VCaP (cell line): ENCODE data around the gene C15orf40.

Experiments
- H3K27ac ChIP-seq: fragments of 450-650 bp; 2 replicates; pipeline ENCODE4 v1.5.1; 2017
- CTCF ChIP-seq: fragments of 450-650 bp; conservative IDR thresholded peaks from 2 replicates; pipeline ENCODE4 v1.5.1; 2017; ENCODE audit warnings: mild to moderate bottlenecking, moderate library complexity

Gene C15orf40

DNA sequence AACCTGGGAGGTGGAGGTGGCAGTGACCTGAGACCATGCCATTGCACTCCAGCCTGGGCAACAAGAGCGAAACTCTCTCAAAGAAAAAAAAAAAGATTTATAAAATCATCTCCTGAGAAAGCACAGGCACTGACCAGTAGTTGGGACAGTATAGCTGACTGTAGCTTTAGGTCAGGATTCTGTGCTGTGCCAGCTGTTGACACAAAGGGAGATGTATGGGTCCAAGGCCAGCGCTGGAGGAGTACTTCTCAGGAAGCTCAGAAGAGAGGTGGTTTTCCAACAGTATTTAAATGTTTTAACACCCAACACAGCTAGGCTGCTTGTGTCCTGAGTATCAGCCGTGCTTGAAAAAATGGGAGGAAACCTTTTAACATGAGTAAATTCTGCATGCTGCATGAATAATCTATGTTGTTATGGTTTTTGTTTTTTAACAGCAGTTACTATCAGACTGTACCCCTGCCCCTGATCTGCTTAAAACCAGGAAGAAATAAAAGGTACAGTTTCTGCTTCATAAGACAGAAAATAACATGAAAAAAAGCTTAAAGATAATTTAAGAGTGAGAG, 18.9 kb downstream of the C15orf40 start:
- no peak for TF ChIP-seq CTCF
- no peak overlapping the region for H3K27ac ChIP-seq

DNA sequence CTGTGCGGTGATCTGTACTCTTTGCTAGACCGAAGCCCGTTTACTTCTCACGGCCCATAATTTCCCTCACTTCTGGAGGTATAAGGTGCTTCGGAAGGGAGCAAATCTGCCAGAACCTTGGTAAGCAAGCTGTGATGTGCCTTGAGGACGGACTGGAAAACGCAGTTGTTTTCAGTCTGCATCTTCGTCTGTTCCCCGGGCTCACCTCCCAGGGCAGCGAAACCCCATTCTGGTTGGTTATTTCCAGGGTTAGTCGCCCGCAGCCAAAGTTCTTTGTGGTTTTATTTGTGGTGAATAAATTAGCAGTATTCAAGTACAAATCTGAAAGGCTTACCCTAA, 25.0 kb downstream of the C15orf40 start:
- peak overlapping the region; percentile 92 for H3K27ac ChIP-seq
- no peak for TF ChIP-seq CTCF

GRCh38 chr15:82985688-82986441, 25.6 kb downstream of the C15orf40 start, which contains the start of gene RAMAC:
Gene RAMAC (plus strand): TSS chr15:82986210. CDS start chr15:82989019, 2,809 bp downstream.
- peak within 1 kb of the TSS; percentile 92 for H3K27ac ChIP-seq
- TF ChIP-seq CTCF = no peak

GRCh38 chr15:82980981-82981380, 30.5 kb downstream of the C15orf40 start:
- no peak overlapping the region for H3K27ac ChIP-seq
- no peak for TF ChIP-seq CTCF

DNA sequence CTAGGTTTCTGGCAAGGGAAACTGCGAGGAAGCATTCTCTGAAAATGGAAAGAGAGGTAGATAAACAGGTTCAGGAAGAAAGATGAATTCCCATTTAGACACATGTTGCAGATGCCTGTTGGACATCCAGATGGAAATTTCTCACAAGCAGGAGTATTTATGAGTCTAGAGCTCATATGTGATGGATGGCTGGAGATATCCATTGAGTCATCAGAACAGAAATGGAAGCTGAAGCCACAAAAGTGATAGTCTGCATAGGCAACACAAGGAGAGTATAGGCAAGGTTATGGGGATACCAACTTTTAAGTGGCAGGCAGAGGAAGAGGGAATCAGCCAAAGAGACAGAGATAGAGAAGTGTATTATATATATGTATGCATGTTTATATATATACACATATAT, 31.7 kb downstream of the C15orf40 start:
- no peak for TF ChIP-seq CTCF
- H3K27ac ChIP-seq = no peak overlapping the region

GRCh38 chr15:82978438-82978837, 33.0 kb downstream of the C15orf40 start:
- no peak for TF ChIP-seq CTCF
- no peak overlapping the region for H3K27ac ChIP-seq

GRCh38 chr15:82977076-82977475, 34.4 kb downstream of the C15orf40 start:
- no peak for TF ChIP-seq CTCF
- no peak overlapping the region for H3K27ac ChIP-seq
